Endothelial cell (in vitro differentiated cells): Measurements from ENCODE around the gene ACP2. TPM values are rescaled to one million over a fixed set of nuclear protein-coding genes. Genes with fewer than 3 reads are reported as not detected.

Experiments
- DNase-seq: peaks from one replicate; pipeline ENCODE4 v3.0.0; 2021; ENCODE audit warnings: low spot score
- H3K27ac Mint-ChIP-seq: one replicate; pipeline ENCODE4 v1.8.0; 2021; ENCODE audit warnings: mixed read lengths, inconsistent platforms; ENCODE audit not compliant: unreplicated experiment
- H3K27me3 Mint-ChIP-seq: one replicate; pipeline ENCODE4 v1.8.0; 2021; ENCODE audit warnings: mild to moderate bottlenecking, moderate library complexity, mixed read lengths, inconsistent platforms; ENCODE audit not compliant: unreplicated experiment
- H3K36me3 Mint-ChIP-seq: one replicate; pipeline ENCODE4 v1.8.0; 2021; ENCODE audit warnings: mild to moderate bottlenecking, low read depth, mixed read lengths, inconsistent platforms; ENCODE audit not compliant: unreplicated experiment
- H3K4me1 Mint-ChIP-seq: one replicate; pipeline ENCODE4 v1.8.0; 2021; ENCODE audit warnings: mild to moderate bottlenecking, mixed read lengths, inconsistent platforms; ENCODE audit not compliant: unreplicated experiment
- H3K4me3 Mint-ChIP-seq: one replicate; pipeline ENCODE4 v1.8.0; 2021; ENCODE audit warnings: mild to moderate bottlenecking, mixed read lengths, inconsistent platforms; ENCODE audit not compliant: unreplicated experiment
- H3K9me3 Mint-ChIP-seq: one replicate; pipeline ENCODE4 v1.8.0; 2021; ENCODE audit warnings: mixed read lengths, inconsistent platforms; ENCODE audit not compliant: unreplicated experiment
- total RNA-seq: library from RNA; stranded (reverse); fragmentation: NEBNext Ultra II Directional; extraction: Animal tissue kit (Norgen Biotek cat#: 25700); gene quantifications from one replicate; pipeline ENCODE4 v1.2.1, GENCODE V29; 2021; ENCODE audit not compliant: unreplicated experiment
- TF ChIP-seq, protein P1 (sequence below): fragments of 200-600 bp; sonication (generic); IDR thresholded peaks from one replicate; pipeline ENCODE4 v1.5.0; 2021; ENCODE audit warnings: antibody characterized with exemption; ENCODE audit not compliant: unreplicated experiment

Gene ACP2
- total RNA-seq, 1 donor from 2014 or later: 52.3 TPM

DNA sequence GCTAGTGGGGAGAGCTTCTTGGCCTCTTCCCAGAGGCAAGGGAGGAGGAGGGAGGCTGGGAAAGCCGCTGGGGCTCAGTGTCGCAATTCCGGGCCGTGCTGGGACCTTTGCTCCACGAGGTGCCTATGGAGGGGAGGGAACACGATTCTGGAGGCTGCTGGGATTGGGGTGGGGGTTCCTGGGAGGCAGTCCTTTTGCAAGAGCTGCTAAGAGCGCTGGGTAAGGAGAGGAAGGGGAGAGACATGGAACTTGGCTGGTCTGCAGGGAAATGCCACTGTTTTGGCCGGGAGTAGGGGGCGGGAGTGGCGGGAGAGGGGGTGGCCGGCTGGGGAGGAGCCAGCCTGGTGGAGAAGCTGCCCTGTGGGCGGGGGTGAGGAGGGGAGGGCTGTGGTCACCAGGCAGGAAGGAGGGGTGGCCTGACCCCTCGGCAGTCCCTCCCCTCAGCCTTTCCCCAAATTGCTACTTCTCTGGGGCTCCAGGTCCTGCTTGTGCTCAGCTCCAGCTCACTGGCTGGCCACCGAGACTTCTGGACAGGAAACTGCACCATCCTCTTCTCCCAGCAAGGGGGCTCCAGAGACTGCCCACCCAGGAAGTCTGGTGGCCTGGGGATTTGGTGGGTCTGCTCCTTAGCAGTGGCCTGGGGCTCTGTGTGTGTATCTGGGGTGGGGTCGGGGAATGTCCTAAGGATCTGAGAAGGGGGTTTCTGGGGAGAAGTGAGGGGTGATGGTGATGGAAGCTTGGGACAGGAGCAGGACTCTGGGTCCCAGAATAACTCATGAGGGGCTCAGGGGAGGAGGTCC is 9.1 kb upstream of the ACP2 start, which contains the start of gene NR1H3:
Gene NR1H3 (plus strand): TSS at position 480 of the 800 bp plus-strand sequence. CDS start 1,221 bp downstream, outside the sequence.
- TF ChIP-seq, protein P1, sequence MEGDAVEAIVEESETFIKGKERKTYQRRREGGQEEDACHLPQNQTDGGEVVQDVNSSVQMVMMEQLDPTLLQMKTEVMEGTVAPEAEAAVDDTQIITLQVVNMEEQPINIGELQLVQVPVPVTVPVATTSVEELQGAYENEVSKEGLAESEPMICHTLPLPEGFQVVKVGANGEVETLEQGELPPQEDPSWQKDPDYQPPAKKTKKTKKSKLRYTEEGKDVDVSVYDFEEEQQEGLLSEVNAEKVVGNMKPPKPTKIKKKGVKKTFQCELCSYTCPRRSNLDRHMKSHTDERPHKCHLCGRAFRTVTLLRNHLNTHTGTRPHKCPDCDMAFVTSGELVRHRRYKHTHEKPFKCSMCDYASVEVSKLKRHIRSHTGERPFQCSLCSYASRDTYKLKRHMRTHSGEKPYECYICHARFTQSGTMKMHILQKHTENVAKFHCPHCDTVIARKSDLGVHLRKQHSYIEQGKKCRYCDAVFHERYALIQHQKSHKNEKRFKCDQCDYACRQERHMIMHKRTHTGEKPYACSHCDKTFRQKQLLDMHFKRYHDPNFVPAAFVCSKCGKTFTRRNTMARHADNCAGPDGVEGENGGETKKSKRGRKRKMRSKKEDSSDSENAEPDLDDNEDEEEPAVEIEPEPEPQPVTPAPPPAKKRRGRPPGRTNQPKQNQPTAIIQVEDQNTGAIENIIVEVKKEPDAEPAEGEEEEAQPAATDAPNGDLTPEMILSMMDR: peak; percentile 41
- peak; percentile 84 for DNase-seq
- Mint-ChIP-seq H3K36me3 (peaks cover 7% of the 10 kb centered on the region), H3K9me3 (no peaks in the 10 kb centered on the region), H3K4me3 (peak within 1 kb of the TSS; percentile 92), H3K4me1 (peaks cover 58% of the 10 kb centered on the region), H3K27ac (peak within 1 kb of the TSS; percentile 94), H3K27me3 (peaks cover 9% of the 10 kb centered on the region)

DNA sequence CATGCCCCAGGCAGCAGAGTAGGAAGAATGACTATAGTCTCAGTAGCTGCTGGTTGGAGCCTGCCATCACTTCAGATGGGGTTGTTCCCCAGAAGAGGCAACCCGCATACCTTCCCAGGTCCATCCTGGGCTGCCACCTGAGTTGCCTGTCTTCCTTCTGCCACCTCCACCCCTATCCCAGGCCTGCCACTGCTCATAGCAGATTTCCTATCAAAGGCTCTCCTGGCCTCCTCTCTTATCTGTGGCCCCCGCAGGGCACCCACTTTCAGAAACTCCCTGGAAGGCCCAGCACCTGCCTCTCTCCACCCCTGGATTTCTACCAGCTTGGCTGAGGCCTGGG is 8.5 kb upstream of the ACP2 start:
- Mint-ChIP-seq H3K9me3 (no peaks in the 10 kb centered on the region), H3K27ac (peak overlapping the region; percentile 64), H3K27me3 (peaks cover 9% of the 10 kb centered on the region), H3K4me3 (peak overlapping the region; percentile 62), H3K4me1 (peaks cover 58% of the 10 kb centered on the region), H3K36me3 (peaks cover 7% of the 10 kb centered on the region)
- DNase-seq: no peak
- TF ChIP-seq, protein P1: no peak

DNA sequence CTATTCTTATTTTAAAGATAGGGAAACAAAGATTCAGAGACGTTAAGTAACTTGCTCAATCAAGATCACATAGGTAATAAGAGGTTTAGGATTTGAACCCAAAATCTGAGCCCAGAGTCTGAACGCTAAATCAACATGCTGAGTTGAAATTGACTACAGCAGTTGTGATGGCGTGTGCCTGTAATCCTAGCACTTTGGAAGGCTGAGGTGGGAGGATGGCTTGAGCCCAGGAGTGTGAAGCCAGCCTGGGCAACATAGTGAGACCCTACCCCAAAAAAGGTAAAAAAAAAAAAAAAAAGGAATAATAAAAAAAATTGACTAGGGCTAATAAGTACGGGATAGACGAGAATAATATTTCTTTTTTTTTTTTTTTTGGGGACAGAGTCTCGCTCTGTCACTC is 7.8 kb upstream of the ACP2 start:
- Mint-ChIP-seq H3K27ac (no peak overlapping the region), H3K4me3 (no peak overlapping the region), H3K36me3 (peaks cover 2% of the 10 kb centered on the region), H3K27me3 (peaks cover 9% of the 10 kb centered on the region), H3K4me1 (peaks cover 58% of the 10 kb centered on the region), H3K9me3 (no peaks in the 10 kb centered on the region)
- TF ChIP-seq, protein P1: no peak
- no peak for DNase-seq

DNA sequence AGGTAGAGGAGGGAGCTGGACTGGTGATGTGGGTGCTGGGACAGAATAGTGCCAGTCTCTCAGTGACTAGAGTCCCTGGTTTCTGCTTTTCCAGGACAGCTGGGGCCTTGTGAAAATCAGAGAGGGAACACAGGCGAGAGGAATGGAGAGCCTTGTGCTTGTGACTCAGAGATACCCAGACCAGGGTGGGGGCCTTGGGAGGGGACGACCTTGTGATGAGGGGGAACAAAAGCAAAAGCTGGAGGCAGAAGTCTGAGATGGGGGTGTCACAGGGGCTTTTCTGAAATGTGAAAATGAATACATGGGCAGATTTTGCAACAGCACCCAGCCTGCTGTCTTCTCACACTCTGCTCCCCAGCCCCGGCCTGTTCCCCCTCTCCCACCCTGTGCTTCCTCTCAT is 5.8 kb upstream of the ACP2 start:
- peaks cover 4% of the 10 kb centered on the region for H3K27me3 Mint-ChIP-seq
- H3K36me3 Mint-ChIP-seq: no peaks in the 10 kb centered on the region
- no peaks in the 10 kb centered on the region for H3K9me3 Mint-ChIP-seq
- H3K27ac Mint-ChIP-seq: peak overlapping the region; percentile 99
- TF ChIP-seq, protein P1: no peak
- H3K4me1 Mint-ChIP-seq: peaks cover 58% of the 10 kb centered on the region
- peak overlapping the region; percentile 79 for H3K4me3 Mint-ChIP-seq
- no peak for DNase-seq

DNA sequence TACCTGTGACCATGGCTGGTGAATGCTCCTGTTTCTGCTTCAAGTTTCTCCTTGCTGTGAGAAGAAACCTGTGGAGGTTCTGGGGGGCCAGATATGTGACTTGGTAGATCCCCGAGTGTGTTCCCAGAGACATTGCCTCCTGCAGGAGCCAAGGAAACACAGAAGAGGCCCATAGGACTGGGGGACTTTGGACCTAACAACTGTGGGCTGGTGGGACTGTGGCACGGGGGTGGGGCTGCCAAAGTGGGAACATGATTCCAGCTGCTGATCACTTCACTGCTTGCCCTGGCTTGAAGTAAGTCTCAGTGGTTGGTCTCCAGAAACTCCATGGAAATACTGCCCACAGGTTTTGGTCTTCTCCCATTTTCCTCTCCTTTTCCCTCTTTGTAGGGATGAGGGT is 5.0 kb upstream of the ACP2 start:
- no peak for DNase-seq
- TF ChIP-seq, protein P1: no peak
- Mint-ChIP-seq H3K27me3 (peaks cover 5% of the 10 kb centered on the region), H3K36me3 (no peaks in the 10 kb centered on the region), H3K27ac (peak overlapping the region; percentile 99), H3K4me1 (peaks cover 58% of the 10 kb centered on the region), H3K9me3 (no peaks in the 10 kb centered on the region), H3K4me3 (no peak overlapping the region)
